Activated naive CD4-positive, alpha-beta T cell treated with anti-CD3 and anti-CD28 coated beads for 36 hours (primary cell): ENCODE measurements around the gene UGGT1. TPM values are rescaled to one million over a fixed set of nuclear protein-coding genes. Genes with fewer than 3 reads are reported as not detected.
"Not testable (repeated sequence)": the region's sequence is repeated elsewhere in the genome, so short reads cannot be mapped to it uniquely, and the experiment has no call there.

ENCODE experiments used
- CTCF ChIA-PET: fragments of 350-600 bp; sonication (Branson Sonifier 250); formaldehyde crosslinking; loops from one replicate; lab custom pipeline; 2021; ENCODE audit warnings: antibody characterized with exemption; lab: Charles Lee
- DNase-seq: peaks from one replicate; pipeline ENCODE4 v3.0.0-alpha.2; 2020
- H3K27ac Mint-ChIP-seq: one replicate; pipeline ENCODE4 v1.8.0; 2021; ENCODE audit warnings: mild to moderate bottlenecking, mixed read lengths
- H3K27me3 Mint-ChIP-seq: one replicate; pipeline ENCODE4 v1.8.0; 2021; ENCODE audit warnings: low read depth, mixed read lengths
- H3K36me3 Mint-ChIP-seq: one replicate; pipeline ENCODE4 v1.8.0; 2021; ENCODE audit warnings: low read depth, mixed read lengths
- H3K4me1 Mint-ChIP-seq: one replicate; pipeline ENCODE4 v1.8.0; 2021; ENCODE audit warnings: low read depth, mixed read lengths
- H3K4me3 Mint-ChIP-seq: one replicate; pipeline ENCODE4 v1.8.0; 2021; ENCODE audit warnings: mild to moderate bottlenecking, moderate library complexity, mixed read lengths
- H3K9me3 Mint-ChIP-seq: one replicate; pipeline ENCODE4 v1.8.0; 2021; ENCODE audit warnings: mixed read lengths
- intact Hi-C: fragments of 100-400 bp; cut with micrococcal nuclease; formaldehyde crosslinking; loops from one replicate; pipeline ENCODE4 v1.15.1; 2023
- total RNA-seq, 2 experiments: library from RNA; stranded (reverse); gene quantifications; one replicate each; pipeline ENCODE4 v1.2.3, GENCODE V29; 2021

Gene UGGT1
- total RNA-seq, 2 experiments from 2014 or later, result 37.3 to 40.1 TPM

DNA sequence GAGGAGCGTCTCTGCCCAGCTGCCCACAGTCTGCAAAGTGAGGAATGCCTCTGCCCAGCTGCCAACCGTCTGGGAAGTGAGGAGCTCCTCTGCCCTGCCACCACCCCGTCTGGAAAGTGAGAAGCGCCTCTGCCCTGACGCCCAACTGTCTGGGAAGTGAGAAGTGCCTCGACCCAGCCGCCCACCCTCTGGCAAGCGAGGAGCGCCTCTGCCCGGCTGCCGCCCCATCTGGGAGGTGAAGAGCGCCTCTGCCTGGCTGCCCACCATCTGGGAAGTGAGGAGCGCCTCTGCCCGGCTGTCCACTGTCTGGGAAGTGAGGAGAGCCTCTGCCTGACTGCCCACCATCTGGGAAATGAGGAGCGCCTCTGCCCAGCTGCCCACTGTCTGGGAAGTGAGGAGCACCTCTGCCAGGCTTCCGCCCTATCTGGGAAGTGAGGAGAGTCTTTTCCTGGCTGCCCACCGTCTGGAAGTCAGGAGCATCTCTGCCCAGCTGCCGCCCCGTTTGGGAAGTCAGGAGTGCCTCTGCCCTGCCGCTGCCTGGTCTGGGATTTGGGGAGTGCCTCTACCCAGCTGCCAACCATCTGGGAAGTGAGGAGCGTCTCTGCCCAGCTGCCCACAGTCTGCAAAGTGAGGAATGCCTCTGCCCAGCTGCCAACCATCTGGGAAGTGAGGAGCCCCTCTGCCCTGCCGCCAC, 117.8 kb downstream of the UGGT1 start:
- CTCF ChIA-PET, result not testable (repeated sequence)

DNA sequence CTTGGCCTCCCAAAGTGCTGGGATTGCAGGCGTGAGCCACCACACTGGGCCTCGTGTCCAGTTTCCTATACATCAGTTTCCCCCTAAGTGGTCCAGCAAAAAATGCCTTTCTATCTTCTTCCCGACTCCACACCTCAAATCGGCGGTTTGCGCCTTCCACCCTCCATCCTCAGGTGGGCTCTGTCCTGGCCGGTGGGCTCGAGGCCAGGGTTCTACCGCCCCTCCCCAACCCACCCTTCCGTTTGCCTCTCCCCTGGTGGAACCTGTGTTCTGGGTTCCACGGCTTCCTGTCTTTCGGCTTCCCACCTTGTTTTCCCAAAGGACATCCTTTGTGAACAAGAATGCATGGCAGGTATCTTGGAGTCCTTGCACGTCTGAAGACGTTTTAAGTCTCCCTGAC, 123.3 kb downstream of the UGGT1 start:
- intact Hi-C loops, result no loop called here
- Mint-ChIP-seq H3K36me3 (peaks cover 1% of the 10 kb centered on the region), H3K9me3 (no peaks in the 10 kb centered on the region), H3K4me3 (no peak overlapping the region), H3K4me1 (no peaks in the 10 kb centered on the region), H3K27ac (no peak overlapping the region), H3K27me3 (peaks cover 2% of the 10 kb centered on the region)
- CTCF ChIA-PET, result no interaction called here
- DNase-seq, result no peak

More for the DNA sequence above, 117.8 kb downstream of the UGGT1 start:
- H3K36me3 Mint-ChIP-seq, H3K27me3 Mint-ChIP-seq, H3K27ac Mint-ChIP-seq, H3K4me3 Mint-ChIP-seq, intact Hi-C loops, DNase-seq, H3K4me1 Mint-ChIP-seq, H3K9me3 Mint-ChIP-seq: not testable (repeated sequence)

DNA sequence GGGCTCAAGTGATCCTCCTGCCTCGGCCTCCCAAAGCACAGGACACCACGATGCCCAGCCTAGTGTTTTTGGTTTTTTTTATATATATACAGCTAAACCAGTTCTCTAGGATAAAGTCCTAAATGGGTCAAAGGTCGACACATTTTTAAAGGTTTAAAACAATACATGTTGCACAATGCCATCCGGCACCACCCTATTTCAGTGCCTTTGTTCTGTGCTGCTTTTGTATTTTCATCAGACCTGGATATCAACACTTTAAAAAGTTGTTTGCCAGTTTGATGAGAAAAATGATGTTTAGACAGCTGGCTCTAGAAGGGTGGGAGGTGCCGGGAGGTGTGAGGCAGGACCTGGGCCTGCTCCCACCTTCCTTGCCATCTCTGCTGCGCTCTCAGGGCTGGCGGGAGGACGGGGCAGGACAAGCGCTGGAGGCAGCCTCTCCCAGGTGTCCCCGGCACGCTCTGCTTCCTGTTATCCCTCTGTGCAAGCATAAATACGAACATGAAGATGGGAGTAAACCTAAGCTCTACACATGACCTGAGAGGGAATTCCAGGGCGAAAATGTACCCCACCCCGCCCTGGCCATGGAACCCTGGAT, 124.0 kb downstream of the UGGT1 start:
- no peaks in the 10 kb centered on the region for H3K36me3 Mint-ChIP-seq
- intact Hi-C loops, result no loop called here
- H3K4me3 Mint-ChIP-seq, result no peak overlapping the region
- CTCF ChIA-PET, result no interaction called here
- no peaks in the 10 kb centered on the region for H3K4me1 Mint-ChIP-seq
- H3K27ac Mint-ChIP-seq, result no peak overlapping the region
- no peaks in the 10 kb centered on the region for H3K9me3 Mint-ChIP-seq
- no peak for DNase-seq
- H3K27me3 Mint-ChIP-seq, result peaks cover 2% of the 10 kb centered on the region

- H3K27ac Mint-ChIP-seq, result no peak overlapping the region
- no peak for DNase-seq
- intact Hi-C loops, result no loop called here
- no peaks in the 10 kb centered on the region for H3K9me3 Mint-ChIP-seq
- CTCF ChIA-PET, result interaction anchor here (0.6 to 1.3 kb wide), 2 partner anchors 26 to 484 kb away, joined by 3 read pairs; no protein-coding TSS in a partner anchor
- H3K4me1 Mint-ChIP-seq, result no peaks in the 10 kb centered on the region
- H3K27me3 Mint-ChIP-seq, result peaks cover 2% of the 10 kb centered on the region
- H3K4me3 Mint-ChIP-seq, result no peak overlapping the region
- no peaks in the 10 kb centered on the region for H3K36me3 Mint-ChIP-seq
Measured at GRCh38 chr2:128215897-128216642, 125.1 kb downstream of the UGGT1 start.

- no peak overlapping the region for H3K27ac Mint-ChIP-seq
- no peaks in the 10 kb centered on the region for H3K4me1 Mint-ChIP-seq
- H3K36me3 Mint-ChIP-seq, result no peaks in the 10 kb centered on the region
- H3K4me3 Mint-ChIP-seq, result no peak overlapping the region
- no peak for DNase-seq
- H3K27me3 Mint-ChIP-seq, result peaks cover 2% of the 10 kb centered on the region
- intact Hi-C loops, result no loop called here
- no peaks in the 10 kb centered on the region for H3K9me3 Mint-ChIP-seq
- CTCF ChIA-PET, result no interaction called here
Measured at GRCh38 chr2:128217671-128218070, 126.7 kb downstream of the UGGT1 start.

DNA sequence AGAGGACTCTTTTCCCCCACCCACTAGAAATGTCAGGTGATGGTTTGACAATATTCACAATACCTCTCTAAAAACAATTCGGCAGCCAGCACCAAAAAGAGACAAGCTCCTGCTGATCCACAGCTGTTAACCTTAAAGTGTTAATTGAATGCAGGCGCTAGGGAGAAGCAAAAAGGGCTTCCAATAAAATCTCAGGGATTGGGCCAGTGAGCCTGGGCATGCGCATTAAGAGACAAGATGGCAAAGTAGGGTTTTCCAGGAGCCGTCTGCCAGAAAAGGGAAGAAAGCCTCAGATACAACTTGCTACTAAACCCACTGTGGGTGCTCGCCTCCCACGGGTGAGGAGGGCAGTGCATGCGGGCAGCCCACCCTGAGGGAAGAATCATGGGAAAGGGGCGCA, 128.9 kb downstream of the UGGT1 start:
- no peak overlapping the region for H3K27ac Mint-ChIP-seq
- H3K36me3 Mint-ChIP-seq, result no peaks in the 10 kb centered on the region
- CTCF ChIA-PET, result no interaction called here
- H3K4me1 Mint-ChIP-seq, result no peaks in the 10 kb centered on the region
- H3K27me3 Mint-ChIP-seq, result peaks cover 2% of the 10 kb centered on the region
- H3K9me3 Mint-ChIP-seq, result no peaks in the 10 kb centered on the region
- no peak for DNase-seq
- intact Hi-C loops, result no loop called here
- no peak overlapping the region for H3K4me3 Mint-ChIP-seq

GRCh38 chr2:128227862-128228261, 136.9 kb downstream of the UGGT1 start:
- Mint-ChIP-seq H3K27me3 (no peaks in the 10 kb centered on the region), H3K4me1 (no peaks in the 10 kb centered on the region), H3K36me3 (no peaks in the 10 kb centered on the region), H3K9me3 (no peaks in the 10 kb centered on the region), H3K27ac (no peak overlapping the region), H3K4me3 (no peak overlapping the region)
- no peak for DNase-seq
- CTCF ChIA-PET, result no interaction called here
- intact Hi-C loops, result no loop called here

DNA sequence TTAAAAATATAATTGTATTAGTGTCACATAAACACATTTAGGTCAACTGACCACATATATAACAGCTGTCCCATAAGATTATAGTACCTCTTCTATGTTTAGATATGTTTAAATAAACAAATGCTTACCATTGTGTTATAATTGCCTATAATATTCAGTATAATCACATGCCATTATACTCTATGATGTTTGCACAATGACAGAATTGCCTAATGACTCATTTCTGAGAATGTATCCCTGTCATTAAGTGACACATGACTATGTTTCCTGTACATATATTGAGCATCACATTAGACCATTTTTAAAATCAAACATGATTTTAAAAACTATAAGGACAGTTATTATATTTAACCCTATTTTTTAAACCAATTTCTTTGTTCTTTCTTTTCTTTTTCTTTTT, 137.9 kb downstream of the UGGT1 start:
- CTCF ChIA-PET, result interaction anchor here (0.6 to 0.8 kb wide), 2 partner anchors 412 to 836 kb away, joined by 3 read pairs; no protein-coding TSS in a partner anchor
- Mint-ChIP-seq H3K27ac (no peak overlapping the region), H3K4me1 (peaks cover 3% of the 10 kb centered on the region), H3K36me3 (no peaks in the 10 kb centered on the region), H3K9me3 (no peaks in the 10 kb centered on the region), H3K4me3 (no peak overlapping the region), H3K27me3 (no peaks in the 10 kb centered on the region)
- no peak for DNase-seq
- intact Hi-C loops, result no loop called here

DNA sequence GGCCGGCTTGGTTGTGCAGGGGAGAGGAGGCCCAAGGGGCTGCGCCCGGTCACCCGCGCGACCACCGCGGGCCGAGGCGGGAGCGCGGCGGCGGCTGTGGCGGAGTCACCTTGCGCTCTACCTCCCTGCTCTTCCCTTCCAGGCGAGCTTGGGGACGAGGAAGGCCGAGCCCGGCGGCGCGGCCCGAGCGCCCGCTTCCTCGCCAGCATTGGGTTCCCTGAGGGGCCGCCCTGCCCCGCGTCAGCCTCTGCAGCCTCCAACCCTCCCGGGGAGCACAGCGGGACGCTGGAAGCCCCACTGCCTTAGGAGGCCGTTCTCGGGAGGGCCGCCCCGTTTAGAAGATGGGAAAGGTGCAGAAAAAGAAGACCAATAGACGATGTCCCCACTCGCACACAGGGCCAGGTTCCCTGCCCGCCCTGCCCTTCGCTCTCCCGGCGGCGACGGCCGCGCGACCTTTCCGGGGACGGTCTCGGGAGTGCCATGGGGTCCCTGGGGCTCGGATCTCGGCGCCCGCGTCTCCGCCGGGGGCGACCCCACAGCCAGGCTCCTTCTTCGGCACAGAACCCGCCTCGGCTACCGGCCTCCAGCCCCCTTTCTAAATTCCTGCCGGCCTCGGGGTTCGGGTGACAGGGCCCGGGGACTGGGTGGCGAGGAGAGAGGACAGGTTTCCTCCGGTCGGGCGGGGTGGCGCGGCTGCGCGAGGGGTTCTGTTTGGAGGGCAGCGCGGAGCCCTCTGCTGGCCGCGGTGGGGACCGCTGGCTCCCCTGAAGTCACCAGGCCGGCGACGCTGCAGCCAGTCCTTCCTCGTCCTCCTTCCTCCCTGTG, 142.2 kb downstream of the UGGT1 start:
- DNase-seq, result peak; percentile 91
- Mint-ChIP-seq H3K27ac (no peak overlapping the region), H3K4me3 (peak overlapping the region; percentile 71), H3K4me1 (peaks cover 4% of the 10 kb centered on the region), H3K27me3 (no peaks in the 10 kb centered on the region), H3K9me3 (no peaks in the 10 kb centered on the region), H3K36me3 (no peaks in the 10 kb centered on the region)
- CTCF ChIA-PET, result interaction anchor here (0.6 to 1.2 kb wide), 3 partner anchors 10 to 64 kb away, joined by 3 to 4 read pairs (median 3); no protein-coding TSS in a partner anchor
- intact Hi-C loops, result loop anchor here (1.0 to 10.0 kb wide), 8 partner anchors 36 to 638 kb away; partner anchors contain the start of genes HS6ST1, POLR2D, SAP130 and UGGT1

- intact Hi-C loops, result loop anchor here (1.0 to 10.0 kb wide), 9 partner anchors 37 to 639 kb away; partner anchors contain the start of genes AMMECR1L, HS6ST1, POLR2D and SAP130
- Mint-ChIP-seq H3K27me3 (no peaks in the 10 kb centered on the region), H3K36me3 (no peaks in the 10 kb centered on the region), H3K4me3 (peak overlapping the region; percentile 71), H3K9me3 (no peaks in the 10 kb centered on the region), H3K27ac (no peak overlapping the region), H3K4me1 (peaks cover 4% of the 10 kb centered on the region)
- no peak for DNase-seq
- CTCF ChIA-PET, result interaction anchor here (0.6 to 1.2 kb wide), 3 partner anchors 38 to 263 kb away, joined by 3 to 4 read pairs (median 4); no protein-coding TSS in a partner anchor
Measured at GRCh38 chr2:128233790-128234395, 142.9 kb downstream of the UGGT1 start.

GRCh38 chr2:128234613-128235012, 143.6 kb downstream of the UGGT1 start:
- H3K36me3 Mint-ChIP-seq, result no peaks in the 10 kb centered on the region
- H3K27ac Mint-ChIP-seq, result no peak overlapping the region
- DNase-seq, result no peak
- H3K27me3 Mint-ChIP-seq, result no peaks in the 10 kb centered on the region
- H3K4me1 Mint-ChIP-seq, result peaks cover 4% of the 10 kb centered on the region
- intact Hi-C loops, result loop anchor here (2.0 to 10.0 kb wide), 3 partner anchors 83 to 640 kb away; partner anchors contain the start of genes AMMECR1L and HS6ST1
- no peaks in the 10 kb centered on the region for H3K9me3 Mint-ChIP-seq
- H3K4me3 Mint-ChIP-seq, result no peak overlapping the region
- CTCF ChIA-PET, result interaction anchor here (1.2 kb wide), 1 partner anchor 38 kb away, joined by 3 read pairs; no protein-coding TSS in a partner anchor
